ENCODE data around the gene MAGEA9. TPM values are rescaled to one million over a fixed set of nuclear protein-coding genes. Genes with fewer than 3 reads are reported as not detected.
"Not testable (repeated sequence)": the region's sequence is repeated elsewhere in the genome, so short reads cannot be mapped to it uniquely, and the experiment has no call there.

The MAGEA9 gene
- total RNA-seq: not detected

- not testable (repeated sequence) for DNase-seq (ENCODE audit: low spot score); H3K4me1 ChIP-seq (ENCODE audit: control insufficient read depth in 1 of 2, low read depth in 2 of 2); H3K36me3 ChIP-seq; H3K4me3 ChIP-seq; ATAC-seq (ENCODE audit: insufficient number of reproducible peaks, low FRiP score, low read depth); H3K27me3 ChIP-seq (replicated peaks; ENCODE audit: insufficient read depth); H3K9me3 ChIP-seq; H3K27ac ChIP-seq
These were observed at the start of gene MAGEA9 for GRCh38 chrX:149781727-149782126. Gene MAGEA9 (plus strand): TSS chrX:149781930. CDS start chrX:149786211, 4,281 bp downstream.

- not testable (repeated sequence) for ATAC-seq (ENCODE audit: insufficient number of reproducible peaks, low FRiP score, low read depth); H3K36me3 ChIP-seq; DNase-seq (ENCODE audit: low spot score); H3K9me3 ChIP-seq; H3K4me1 ChIP-seq (ENCODE audit: control insufficient read depth in 1 of 2, low read depth in 2 of 2); H3K4me3 ChIP-seq; H3K27me3 ChIP-seq (replicated peaks; ENCODE audit: insufficient read depth); H3K27ac ChIP-seq
These were observed 39.5 kb upstream of the MAGEA9 start for GRCh38 chrX:149742269-149742668.

GRCh38 chrX:149746390-149747007 is 35.2 kb upstream of the MAGEA9 start:
- not testable (repeated sequence) for ATAC-seq (ENCODE audit: insufficient number of reproducible peaks, low FRiP score, low read depth); H3K27ac ChIP-seq; H3K4me3 ChIP-seq; H3K4me1 ChIP-seq (ENCODE audit: control insufficient read depth in 1 of 2, low read depth in 2 of 2); H3K27me3 ChIP-seq (replicated peaks; ENCODE audit: insufficient read depth); H3K9me3 ChIP-seq; DNase-seq (ENCODE audit: low spot score); H3K36me3 ChIP-seq

- no peaks in the 10 kb centered on the region for H3K4me1 ChIP-seq (ENCODE audit: control insufficient read depth in 1 of 2, low read depth in 2 of 2)
- ATAC-seq (ENCODE audit: insufficient number of reproducible peaks, low FRiP score, low read depth) (no peak), DNase-seq (ENCODE audit: low spot score) (no peak)
- TF ChIP-seq CTCF (IDR thresholded peaks at IDR 0.05): no peak
- H3K9me3 ChIP-seq: no peaks in the 10 kb centered on the region
- no peaks in the 10 kb centered on the region for H3K27me3 ChIP-seq (replicated peaks; ENCODE audit: insufficient read depth)
- H3K27ac ChIP-seq: no peak overlapping the region
- H3K36me3 ChIP-seq: no peaks in the 10 kb centered on the region
- no peak overlapping the region for H3K4me3 ChIP-seq
These were observed 24.3 kb upstream of the MAGEA9 start for GRCh38 chrX:149757206-149758067.

GRCh38 chrX:149758068-149758714 is 23.5 kb upstream of the MAGEA9 start:
- no peak overlapping the region for H3K4me3 ChIP-seq
- no peaks in the 10 kb centered on the region for H3K27me3 ChIP-seq (replicated peaks; ENCODE audit: insufficient read depth)
- H3K36me3 ChIP-seq: no peaks in the 10 kb centered on the region
- H3K9me3 ChIP-seq: no peaks in the 10 kb centered on the region
- no peak for TF ChIP-seq CTCF (IDR thresholded peaks at IDR 0.05)
- H3K4me1 ChIP-seq (ENCODE audit: control insufficient read depth in 1 of 2, low read depth in 2 of 2): no peaks in the 10 kb centered on the region
- DNase-seq (ENCODE audit: low spot score) (no peak), ATAC-seq (ENCODE audit: insufficient number of reproducible peaks, low FRiP score, low read depth) (no peak)
- H3K27ac ChIP-seq: no peak overlapping the region

GRCh38 chrX:149758715-149759078 is 23.0 kb upstream of the MAGEA9 start:
- H3K27ac ChIP-seq; H3K27me3 ChIP-seq (replicated peaks; ENCODE audit: insufficient read depth); H3K4me3 ChIP-seq; H3K4me1 ChIP-seq (ENCODE audit: control insufficient read depth in 1 of 2, low read depth in 2 of 2); H3K36me3 ChIP-seq; H3K9me3 ChIP-seq; ATAC-seq (ENCODE audit: insufficient number of reproducible peaks, low FRiP score, low read depth); DNase-seq (ENCODE audit: low spot score): not testable (repeated sequence)

GRCh38 chrX:149759824-149760223 is 21.9 kb upstream of the MAGEA9 start:
- ATAC-seq (ENCODE audit: insufficient number of reproducible peaks, low FRiP score, low read depth) (no peak), DNase-seq (ENCODE audit: low spot score) (no peak)
- no peaks in the 10 kb centered on the region for H3K27me3 ChIP-seq (replicated peaks; ENCODE audit: insufficient read depth)
- no peak for TF ChIP-seq CTCF (IDR thresholded peaks at IDR 0.05)
- no peak overlapping the region for H3K4me3 ChIP-seq
- no peak overlapping the region for H3K27ac ChIP-seq
- no peaks in the 10 kb centered on the region for H3K36me3 ChIP-seq
- no peaks in the 10 kb centered on the region for H3K4me1 ChIP-seq (ENCODE audit: control insufficient read depth in 1 of 2, low read depth in 2 of 2)
- no peaks in the 10 kb centered on the region for H3K9me3 ChIP-seq

Measured in thoracic aorta (tissue), 2 donors.